Bronchial epithelial cell (primary cell): ENCODE measurements around the gene PYROXD2. TPM values are rescaled to one million over a fixed set of nuclear protein-coding genes. Genes with fewer than 3 reads are reported as not detected.
A peak's percentile ranks its signal among the peaks of the same experiment; 100 is the strongest.

Experiments
- DNase-seq: peaks from one replicate; pipeline ENCODE4 v3.0.0-alpha.2; 2010; ENCODE audit warnings: low read depth
- FAIRE-seq: peaks from 2 replicates; lab custom pipeline; 2011; peaks lifted over from hg19 to GRCh38; lab: Jason Lieb, UNC
- H3K27me3 ChIP-seq: 2 replicates; pipeline ENCODE4 v1.5.1; 2011; ENCODE audit warnings: low read length; ENCODE audit not compliant: control insufficient read depth, insufficient read depth
- H3K36me3 ChIP-seq: 2 replicates; pipeline ENCODE4 v1.5.1; 2011; ENCODE audit warnings: low read length; ENCODE audit not compliant: control insufficient read depth, insufficient read depth
- H3K4me3 ChIP-seq: 2 replicates; pipeline ENCODE4 v1.5.1; 2011; ENCODE audit warnings: mild to moderate bottlenecking, low read depth, low read length, control low read depth
- CTCF ChIP-seq: IDR thresholded peaks from 2 replicates; pipeline ENCODE4 v1.5.1; 2011; ENCODE audit warnings: mild to moderate bottlenecking, moderate library complexity, low read length, control low read depth, inconsistent platforms; ENCODE audit not compliant: insufficient read depth, severe bottlenecking
- total RNA-seq: library from RNA; depleted of rRNA; stranded (reverse); fragments of >200 nt; gene quantifications from 2 replicates; pipeline ENCODE4 v1.2.1, GENCODE V29; 2014

PYROXD2 gene
- total RNA-seq, 1 donor from 2014 or later, result 1.1 TPM

- no peak for TF ChIP-seq CTCF
- FAIRE-seq (no peak), DNase-seq (no peak)
- peaks cover 2% of the 10 kb centered on the region for H3K36me3 ChIP-seq
- H3K27me3 ChIP-seq, result no peaks in the 10 kb centered on the region
- no peak overlapping the region for H3K4me3 ChIP-seq
These were observed 35.6 kb upstream of the PYROXD2 start for GRCh38 chr10:98450618-98451017.

DNA sequence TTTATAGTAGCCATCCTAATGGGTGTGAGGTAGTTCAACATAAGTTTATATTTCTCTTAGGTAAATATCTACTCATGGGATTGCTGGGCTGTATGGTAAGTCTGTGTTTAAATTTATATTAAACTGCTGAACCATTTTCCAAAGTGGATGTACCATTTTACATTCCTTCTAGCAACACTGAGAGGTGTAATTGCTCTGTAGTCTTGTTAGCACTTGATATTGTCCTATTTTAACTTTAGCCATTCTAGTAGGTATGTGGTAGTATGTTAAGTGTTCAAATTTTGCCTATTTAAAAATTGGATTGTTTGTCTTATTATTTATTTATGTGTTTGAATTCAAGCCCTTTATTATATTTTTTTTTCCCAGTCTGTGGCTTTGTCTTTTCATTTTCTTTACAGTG is 34.3 kb upstream of the PYROXD2 start:
- FAIRE-seq (no peak), DNase-seq (no peak)
- Histone ChIP-seq H3K36me3 (peaks cover 7% of the 10 kb centered on the region), H3K4me3 (no peak overlapping the region), H3K27me3 (no peaks in the 10 kb centered on the region)
- TF ChIP-seq CTCF, result no peak

DNA sequence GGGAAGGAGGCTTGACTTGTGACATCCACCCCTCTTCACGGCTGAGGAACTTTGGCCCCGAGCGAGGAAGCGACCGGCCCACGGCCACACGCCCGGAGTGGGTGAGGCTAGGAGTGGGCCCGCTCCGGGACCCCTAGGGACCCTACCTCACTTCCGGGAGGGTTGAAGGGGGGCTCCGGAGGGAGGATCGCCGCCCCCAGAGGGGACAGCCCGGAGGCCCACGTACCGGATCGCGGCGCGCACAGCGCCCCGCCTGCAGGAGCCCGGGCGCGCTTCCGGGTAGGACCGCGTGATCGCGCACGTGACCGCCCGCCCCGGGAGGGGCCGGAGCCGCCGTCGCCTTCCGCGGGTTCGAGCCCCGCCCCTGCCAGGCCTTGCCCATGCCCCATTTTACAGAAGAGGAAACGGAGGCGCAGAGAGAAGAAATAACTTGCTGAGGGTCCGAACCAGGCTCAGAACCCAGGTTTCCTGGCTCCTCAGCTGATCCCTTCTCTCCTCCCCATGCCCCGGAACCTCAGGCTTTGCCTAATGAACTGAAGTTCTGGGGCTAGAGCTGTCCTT is 31.8 kb upstream of the PYROXD2 start, which contains the start of gene HPS1:
TSS of gene HPS1 (minus strand) at position 275 of the 561 bp plus-strand sequence. CDS start 3,695 bp downstream, outside the sequence.
- Histone ChIP-seq H3K4me3 (peak within 1 kb of the TSS; percentile 94), H3K27me3 (no peaks in the 10 kb centered on the region), H3K36me3 (peaks cover 15% of the 10 kb centered on the region)
- FAIRE-seq (no peak), DNase-seq (peak; percentile 26)
- TF ChIP-seq CTCF, result peak; percentile 18

DNA sequence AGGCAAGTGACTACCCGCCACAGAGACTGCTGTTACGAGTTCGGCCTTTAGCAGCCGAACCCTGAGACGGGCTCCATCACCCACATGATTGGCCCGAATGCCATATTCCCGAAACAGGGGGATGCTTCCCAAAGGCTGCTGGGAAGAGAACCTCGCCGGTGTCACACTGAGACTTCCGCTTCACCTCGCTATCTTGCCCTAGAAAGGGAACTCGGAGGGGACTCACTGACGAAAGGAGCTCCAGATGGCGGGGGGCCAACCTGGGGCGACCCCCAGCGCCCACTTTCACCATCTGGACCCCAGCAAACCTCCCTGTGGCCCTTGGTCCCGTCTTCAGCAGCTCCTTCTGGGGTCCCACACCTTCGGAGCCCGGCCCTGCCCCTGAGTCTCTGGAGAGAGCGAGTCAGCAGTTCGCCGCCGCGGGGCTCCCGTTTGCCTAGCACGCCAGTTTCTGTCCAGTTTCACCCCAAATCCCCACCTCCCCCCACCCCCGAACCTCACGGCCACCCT is 31.2 kb upstream of the PYROXD2 start:
- Histone ChIP-seq H3K4me3 (peak overlapping the region; percentile 94), H3K36me3 (peaks cover 15% of the 10 kb centered on the region), H3K27me3 (no peaks in the 10 kb centered on the region)
- no peak for FAIRE-seq
- no peak for TF ChIP-seq CTCF
- peak; percentile 18 for DNase-seq

DNA sequence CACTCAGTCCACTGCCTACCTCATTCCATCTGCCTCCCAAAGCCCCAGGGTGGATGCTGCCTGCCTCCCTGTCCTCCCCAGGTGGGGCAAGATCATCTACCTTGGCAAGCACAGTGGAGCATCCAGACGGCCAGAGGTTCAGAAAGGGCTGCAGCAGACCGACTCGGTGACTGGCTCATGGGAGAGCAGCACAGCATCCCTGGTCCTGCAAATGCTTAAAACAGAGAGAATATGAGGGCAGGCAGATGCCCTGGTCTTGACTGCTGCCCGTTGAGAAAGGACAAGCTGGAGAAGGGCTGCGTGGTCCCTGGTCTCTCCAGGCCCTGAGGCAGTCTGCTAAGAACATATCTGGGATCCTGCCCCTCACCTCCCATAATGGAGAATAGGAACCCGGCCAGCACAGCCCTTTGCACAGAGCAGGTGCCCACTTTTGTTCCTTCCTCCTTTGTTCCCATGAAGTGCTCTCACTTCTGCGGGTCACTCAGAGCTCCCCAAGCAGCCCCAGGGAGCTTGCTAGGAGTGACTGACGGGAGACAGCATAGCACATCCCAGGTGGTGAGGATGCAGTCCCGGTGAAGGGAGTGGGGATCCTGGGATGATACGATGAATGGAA is 30.3 kb upstream of the PYROXD2 start:
- Histone ChIP-seq H3K36me3 (peaks cover 15% of the 10 kb centered on the region), H3K27me3 (no peaks in the 10 kb centered on the region), H3K4me3 (no peak overlapping the region)
- TF ChIP-seq CTCF, result no peak
- no peak for FAIRE-seq
- DNase-seq, result no peak
